Vagina (tissue), 2 donors: ENCODE results near the gene PTPRK. TPM values are rescaled to one million over a fixed set of nuclear protein-coding genes. Genes with fewer than 3 reads are reported as not detected.

Experiments used
- DNase-seq, 2 donors: peaks; one replicate each; pipeline ENCODE4 v3.0.0-alpha.2; 2017; ENCODE audit errors: extremely low spot score in 2 of 2
- H3K27ac ChIP-seq: fragments of 200-600 bp; sonication (generic); one replicate; pipeline ENCODE4 v1.5.1; 2019
- H3K27me3 ChIP-seq: fragments of 200-600 bp; sonication (generic); one replicate; pipeline ENCODE4 v1.5.1; 2019
- H3K36me3 ChIP-seq, 2 donors: fragments of 200-600 bp; sonication (generic); one replicate each; pipeline ENCODE4 v1.5.1; 2017 to 2019
- H3K4me1 ChIP-seq: fragments of 200-600 bp; sonication (generic); one replicate; pipeline ENCODE4 v1.5.1; 2019
- H3K4me3 ChIP-seq, 2 donors: fragments of 200-600 bp; sonication (generic); 1 replicate in 1 of 2; 2 replicates in 1 of 2; pipeline ENCODE4 v1.5.1; 2016 to 2019
- H3K9me3 ChIP-seq: fragments of 200-600 bp; sonication (generic); one replicate; pipeline ENCODE4 v1.5.1; 2019
- CTCF ChIP-seq, 3 experiments: fragments of 450-650 bp in 2 of 3; fragments of 200-600 bp in 1 of 3; sonication (generic) in 1 of 3; IDR thresholded peaks; one replicate each; pipeline ENCODE4 v1.5.1; 2017 to 2019; ENCODE audit warnings: antibody characterized with exemption in 3 of 3, mild to moderate bottlenecking in 2 of 3, moderate library complexity in 2 of 3
- POLR2A ChIP-seq, 2 donors: fragments of 450-650 bp; IDR thresholded peaks; one replicate each; pipeline ENCODE4 v1.6.1; 2017; ENCODE audit warnings: antibody characterized with exemption in 2 of 2, mild to moderate bottlenecking in 2 of 2, moderate library complexity in 2 of 2
- POLR2AphosphoS5 ChIP-seq, 2 donors: sonication (generic); formaldehyde crosslinking; IDR thresholded peaks; one replicate each; pipeline ENCODE4 v1.9.0; 2017; ENCODE audit warnings: antibody characterized with exemption in 2 of 2, mild to moderate bottlenecking in 2 of 2, low read depth in 1 of 2; ENCODE audit not compliant: insufficient read depth in 1 of 2
- intact Hi-C: fragments of 100-400 bp; cut with DNase I; formaldehyde crosslinking; loops from one replicate; pipeline ENCODE4 v1.15.1; 2023
- total RNA-seq: library from RNA; depleted of rRNA; stranded (reverse); fragments of >200 nt; gene quantifications from one replicate; pipeline ENCODE4 v1.2.3, GENCODE V29; 2016

PTPRK gene
- total RNA-seq, 1 donor from 2014 or later: 82.5 TPM

DNA sequence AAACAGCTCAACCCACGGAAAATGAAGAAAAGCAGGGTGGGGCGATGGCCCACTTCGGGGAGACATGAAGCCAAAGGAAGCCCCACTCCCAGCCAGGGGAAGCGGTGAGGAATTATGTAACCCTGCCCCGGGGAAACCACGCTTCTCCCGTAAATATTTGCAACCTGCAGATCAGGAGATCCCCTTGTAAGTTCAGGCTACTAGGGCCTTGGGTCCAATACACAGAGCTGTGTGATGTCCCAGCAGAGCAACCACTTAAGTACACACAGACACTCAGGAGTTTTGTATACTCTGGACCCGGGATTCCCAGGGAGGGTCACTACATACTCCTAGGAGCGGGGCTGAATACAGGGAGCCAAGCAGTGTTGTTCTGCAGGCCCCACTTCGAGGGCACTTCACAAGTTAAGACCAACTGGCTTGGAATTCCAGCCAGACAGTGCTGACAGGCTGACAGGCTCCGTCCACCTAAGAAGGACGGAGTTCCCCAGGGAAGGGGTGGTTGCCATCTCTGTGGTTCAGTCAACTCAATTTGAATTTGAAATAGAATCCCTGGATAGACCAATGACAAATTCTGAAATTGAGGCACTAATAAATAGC is 318.1 kb downstream of the PTPRK start:
- Histone ChIP-seq H3K9me3 (no peaks in the 10 kb centered on the region), H3K27me3 (no peaks in the 10 kb centered on the region), H3K4me3 (no peak overlapping the region), H3K27ac (no peak overlapping the region), H3K36me3 (no peaks in the 10 kb centered on the region), H3K4me1 (peaks cover 5% of the 10 kb centered on the region)
- intact Hi-C loops: no loop called here
- no peak for DNase-seq
- TF ChIP-seq CTCF (IDR thresholded peaks at IDR 0.05) (no peak), POLR2A (IDR thresholded peaks at IDR 0.05) (no peak), POLR2AphosphoS5 (IDR thresholded peaks at IDR 0.05; ENCODE audit: insufficient read depth in 1 of 2, low read depth in 1 of 2) (no peak)

DNA sequence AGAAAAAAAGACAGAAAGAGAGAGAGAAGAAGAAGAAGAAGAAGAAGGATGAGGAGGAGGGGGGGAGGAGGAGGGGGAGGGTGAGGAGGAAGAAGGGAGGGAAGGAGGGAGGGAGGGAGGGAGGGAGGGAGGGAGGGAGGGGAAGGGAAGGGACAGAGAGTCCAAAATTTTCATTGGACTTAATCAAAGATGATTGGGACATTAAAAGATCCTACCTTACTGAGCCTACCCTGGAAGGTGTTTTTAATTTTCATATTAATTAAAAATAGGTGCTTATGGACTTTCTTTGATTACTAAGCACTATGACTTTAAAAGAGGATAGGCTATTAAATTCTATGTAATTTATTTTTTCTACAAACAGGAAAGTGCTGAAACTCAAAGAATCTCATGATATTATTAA is 319.6 kb downstream of the PTPRK start:
- Histone ChIP-seq H3K36me3 (no peaks in the 10 kb centered on the region), H3K27ac (no peak overlapping the region), H3K9me3 (no peaks in the 10 kb centered on the region), H3K4me3 (no peak overlapping the region), H3K4me1 (peaks cover 5% of the 10 kb centered on the region), H3K27me3 (no peaks in the 10 kb centered on the region)
- no peak for DNase-seq
- TF ChIP-seq POLR2AphosphoS5 (IDR thresholded peaks at IDR 0.05; ENCODE audit: insufficient read depth in 1 of 2, low read depth in 1 of 2): no peak
- no peak for TF ChIP-seq POLR2A (IDR thresholded peaks at IDR 0.05)
- no peak for TF ChIP-seq CTCF (IDR thresholded peaks at IDR 0.05)
- intact Hi-C loops: no loop called here

DNA sequence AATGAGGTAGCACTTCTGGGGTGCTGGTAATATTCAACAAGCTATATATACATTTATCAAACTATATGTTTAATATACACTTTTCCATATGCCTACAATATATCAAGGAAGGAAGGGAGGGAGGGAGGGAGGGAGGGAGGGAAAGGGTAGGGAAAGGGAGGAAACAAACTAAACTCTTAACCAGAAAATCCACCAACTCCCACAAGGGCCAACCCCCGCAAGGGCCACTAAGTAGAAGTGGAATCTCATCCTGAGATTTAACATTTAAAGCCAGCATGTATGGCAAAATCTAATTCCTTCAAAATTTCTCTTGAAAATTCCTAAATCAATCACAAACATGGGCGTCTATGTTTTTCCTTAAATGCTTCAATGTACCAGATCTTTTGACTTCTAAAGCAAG is 320.9 kb downstream of the PTPRK start:
- H3K36me3 ChIP-seq: no peaks in the 10 kb centered on the region
- DNase-seq: no peak
- TF ChIP-seq CTCF (IDR thresholded peaks at IDR 0.05) (no peak), POLR2A (IDR thresholded peaks at IDR 0.05) (no peak), POLR2AphosphoS5 (IDR thresholded peaks at IDR 0.05; ENCODE audit: insufficient read depth in 1 of 2, low read depth in 1 of 2) (no peak)
- H3K27me3 ChIP-seq: no peaks in the 10 kb centered on the region
- intact Hi-C loops: no loop called here
- H3K9me3 ChIP-seq: no peaks in the 10 kb centered on the region
- H3K27ac ChIP-seq: no peak overlapping the region
- no peaks in the 10 kb centered on the region for H3K4me1 ChIP-seq
- no peak overlapping the region for H3K4me3 ChIP-seq

GRCh38 chr6:128192972-128193371 is 327.4 kb downstream of the PTPRK start:
- Histone ChIP-seq H3K36me3 (no peaks in the 10 kb centered on the region), H3K4me1 (no peaks in the 10 kb centered on the region), H3K27ac (no peak overlapping the region), H3K9me3 (no peaks in the 10 kb centered on the region), H3K27me3 (no peaks in the 10 kb centered on the region), H3K4me3 (no peak overlapping the region)
- intact Hi-C loops: no loop called here
- no peak for DNase-seq
- TF ChIP-seq POLR2A (IDR thresholded peaks at IDR 0.05) (no peak), CTCF (IDR thresholded peaks at IDR 0.05) (no peak), POLR2AphosphoS5 (IDR thresholded peaks at IDR 0.05; ENCODE audit: insufficient read depth in 1 of 2, low read depth in 1 of 2) (no peak)

DNA sequence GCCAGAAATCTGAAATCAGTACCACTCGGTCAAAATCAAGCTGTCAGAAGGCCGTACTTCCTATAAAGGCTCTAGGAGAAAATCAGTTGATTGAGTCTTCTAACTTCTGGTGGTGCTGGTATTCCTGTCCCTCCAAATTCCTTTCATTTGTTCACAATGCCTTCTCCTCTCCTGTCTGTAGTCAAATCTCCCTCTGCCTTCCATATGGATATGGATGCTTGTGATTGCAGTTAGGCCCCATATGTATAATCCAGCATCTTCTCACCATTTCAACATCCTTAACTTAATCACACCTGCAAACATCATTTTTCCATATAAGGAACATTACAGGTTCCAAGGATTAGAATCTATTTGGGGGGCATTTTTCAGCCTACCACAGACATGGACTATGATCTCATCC is 331.7 kb downstream of the PTPRK start:
- intact Hi-C loops: no loop called here
- Histone ChIP-seq H3K36me3 (no peaks in the 10 kb centered on the region), H3K27me3 (no peaks in the 10 kb centered on the region), H3K9me3 (no peaks in the 10 kb centered on the region), H3K27ac (no peak overlapping the region), H3K4me1 (no peaks in the 10 kb centered on the region), H3K4me3 (no peak overlapping the region)
- TF ChIP-seq POLR2AphosphoS5 (IDR thresholded peaks at IDR 0.05; ENCODE audit: insufficient read depth in 1 of 2, low read depth in 1 of 2): no peak
- no peak for TF ChIP-seq CTCF (IDR thresholded peaks at IDR 0.05)
- TF ChIP-seq POLR2A (IDR thresholded peaks at IDR 0.05): no peak
- DNase-seq: no peak
